GM18907 (cell line): ENCODE measurements around the gene LPAR5.

ENCODE experiments used
- ATAC-seq: cut with Tn5 transposase; IDR thresholded peaks from one replicate; pipeline ENCODE4 v1.9.1; 2021; ENCODE audit warnings: mild to moderate bottlenecking, moderate library complexity; ENCODE audit not compliant: unreplicated experiment

LPAR5 gene

GRCh38 chr12:6639151-6639801, 3.5 kb upstream of the LPAR5 start:
- ATAC-seq: no peak

DNA sequence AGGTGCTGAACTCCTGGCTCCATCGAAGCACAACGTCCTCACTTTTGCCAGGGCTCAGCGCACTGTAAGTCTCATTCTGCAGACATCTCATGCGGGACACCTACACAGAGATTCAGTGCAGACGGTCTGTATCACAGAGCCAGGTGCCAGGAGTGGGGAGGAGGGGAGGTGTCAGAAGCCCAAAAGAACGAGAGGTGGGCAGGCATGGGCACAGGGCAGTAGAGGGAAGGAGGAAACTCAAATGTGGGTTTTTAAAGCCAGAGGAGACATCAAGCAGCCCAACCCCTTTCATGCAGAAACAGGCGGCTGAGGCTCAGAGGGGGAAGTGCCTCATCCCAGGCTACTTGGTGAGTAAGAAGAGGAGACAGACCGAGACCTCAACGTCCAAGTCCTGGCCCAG, 2.5 kb upstream of the LPAR5 start:
- ATAC-seq: no peak

GRCh38 chr12:6635375-6635855, 344 bp downstream of the LPAR5 start:
- peak; percentile 46 for ATAC-seq

DNA sequence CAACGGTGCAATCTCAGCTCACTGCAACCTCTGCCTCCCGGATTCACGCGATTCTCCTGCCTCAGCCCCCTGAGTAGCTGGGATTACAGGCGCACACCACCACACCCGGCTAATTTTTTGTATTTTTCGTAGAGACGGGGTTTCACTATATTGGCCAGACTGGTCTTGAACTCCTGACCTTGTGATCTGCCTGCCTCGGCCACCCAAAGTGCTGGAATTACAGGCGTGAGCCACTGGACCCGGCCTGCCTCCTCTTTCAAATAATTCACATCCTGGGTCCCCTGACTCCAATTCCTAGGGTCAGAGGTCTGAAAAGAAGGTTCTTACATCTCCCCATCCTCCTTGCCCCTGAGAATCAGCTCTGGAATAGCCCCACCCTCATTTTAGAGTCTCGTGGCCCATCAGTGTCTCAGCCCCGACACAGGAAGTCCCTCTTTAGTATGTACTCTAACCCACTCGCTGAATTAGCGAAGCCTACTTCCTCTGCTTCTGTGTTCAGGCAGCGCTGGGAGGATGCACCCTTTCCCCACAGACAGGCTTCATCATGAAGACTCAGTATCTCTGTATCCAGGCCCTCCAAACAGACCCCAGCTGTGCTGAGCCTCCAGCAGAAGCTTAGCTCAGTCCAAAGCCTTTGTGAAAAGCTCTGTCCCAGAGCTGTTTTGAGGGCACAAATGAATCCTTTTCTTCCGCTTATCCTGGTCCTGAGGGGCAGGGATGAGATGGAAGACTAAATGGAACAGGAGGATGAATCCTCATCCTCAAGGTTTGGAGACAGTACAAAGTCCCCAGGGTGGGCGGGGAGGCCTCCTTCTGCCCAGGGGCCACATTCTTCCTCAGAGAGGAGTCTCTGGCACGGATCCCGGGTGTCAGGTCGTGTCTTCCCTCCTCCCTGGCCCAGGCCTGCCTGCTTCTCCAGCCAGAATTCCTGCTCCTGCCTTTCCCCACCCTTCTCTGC, 3.5 kb downstream of the LPAR5 start:
- ATAC-seq: peak; percentile 60

GRCh38 chr12:6631549-6631961, 4.2 kb downstream of the LPAR5 start:
- no peak for ATAC-seq

- ATAC-seq: no peak
Observed at GRCh38 chr12:6630736-6631135, 5.0 kb downstream of the LPAR5 start.

DNA sequence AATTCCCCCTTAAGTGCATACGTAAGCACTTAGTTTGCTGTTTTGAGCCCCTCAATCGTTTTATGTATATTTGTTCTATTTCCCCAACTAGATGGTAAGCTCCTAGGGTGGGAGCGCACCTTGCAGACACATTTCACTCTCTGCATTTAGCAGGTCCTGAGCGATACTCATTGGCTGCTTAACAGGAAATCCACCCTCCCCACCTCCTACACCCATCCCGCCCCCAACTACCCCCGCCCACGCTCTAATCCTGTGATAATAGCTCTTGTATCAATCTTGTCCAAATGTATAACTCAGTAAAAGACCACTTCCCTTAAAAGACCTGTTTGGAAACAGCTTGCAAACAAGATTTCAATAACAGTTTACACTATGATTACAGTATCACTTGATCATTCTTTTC, 8.1 kb downstream of the LPAR5 start:
- ATAC-seq: no peak

- ATAC-seq: no peak
Observed at GRCh38 chr12:6626654-6627283, 9.0 kb downstream of the LPAR5 start.

DNA sequence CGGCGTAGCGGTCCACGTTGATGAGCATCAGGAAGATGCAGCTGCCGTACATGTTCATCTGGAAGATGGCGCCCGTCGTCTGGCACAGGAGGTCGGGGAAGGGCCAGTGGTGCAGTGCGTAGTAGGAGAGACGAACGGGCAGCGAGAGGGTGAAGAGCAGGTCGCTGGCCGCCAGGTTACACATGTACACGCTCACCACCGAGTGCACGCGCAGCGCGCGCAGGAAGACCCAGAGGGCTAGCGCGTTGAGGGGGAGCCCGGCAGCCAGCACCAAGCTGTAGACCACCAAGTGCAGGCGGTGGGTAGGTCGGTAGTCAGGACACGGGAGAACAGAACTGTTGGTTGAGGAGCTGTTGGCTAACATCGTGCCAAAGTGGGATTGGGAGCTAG, 14.9 kb downstream of the LPAR5 start:
- no peak for ATAC-seq

- no peak for ATAC-seq
Observed at GRCh38 chr12:6620137-6620884, 15.4 kb downstream of the LPAR5 start.

DNA sequence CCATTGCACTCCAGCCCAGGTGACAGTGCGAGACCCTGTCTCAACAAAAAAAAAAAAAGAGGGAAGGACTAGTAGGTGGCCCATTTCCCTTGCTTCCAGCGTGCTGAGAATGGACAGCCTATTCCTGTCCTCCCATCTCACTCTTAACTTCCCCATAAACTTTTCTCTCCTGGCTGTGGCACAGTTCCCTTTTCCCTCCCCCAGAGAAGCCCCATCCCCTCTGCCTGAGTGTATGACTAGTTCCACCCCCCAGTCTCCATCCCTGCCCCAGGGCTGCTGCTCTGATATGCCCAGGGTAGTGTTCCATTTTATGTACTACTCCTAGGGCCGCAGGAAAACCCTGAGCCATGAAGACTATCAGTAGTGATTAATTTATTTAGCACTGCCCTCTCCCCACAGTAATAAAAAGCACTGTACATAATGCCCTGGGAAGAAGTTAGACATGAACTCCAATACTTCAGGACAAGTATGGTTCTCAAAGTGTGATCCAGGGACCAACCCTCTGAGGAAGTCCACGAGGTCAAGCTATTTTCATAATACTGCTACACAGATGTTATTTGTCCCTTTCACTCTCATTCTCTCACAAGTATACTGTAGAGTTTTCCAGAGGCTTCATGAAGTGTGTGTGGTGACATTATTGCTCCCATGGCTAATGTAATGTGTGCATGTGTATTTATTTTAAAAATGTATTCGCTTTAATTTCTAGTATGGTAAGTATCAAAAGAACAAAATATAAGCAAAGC, 17.1 kb downstream of the LPAR5 start:
- no peak for ATAC-seq

- no peak for ATAC-seq
Observed at GRCh38 chr12:6615802-6616201, 20.0 kb downstream of the LPAR5 start.

- no peak for ATAC-seq
Observed at GRCh38 chr12:6614513-6615172, 21.1 kb downstream of the LPAR5 start.

DNA sequence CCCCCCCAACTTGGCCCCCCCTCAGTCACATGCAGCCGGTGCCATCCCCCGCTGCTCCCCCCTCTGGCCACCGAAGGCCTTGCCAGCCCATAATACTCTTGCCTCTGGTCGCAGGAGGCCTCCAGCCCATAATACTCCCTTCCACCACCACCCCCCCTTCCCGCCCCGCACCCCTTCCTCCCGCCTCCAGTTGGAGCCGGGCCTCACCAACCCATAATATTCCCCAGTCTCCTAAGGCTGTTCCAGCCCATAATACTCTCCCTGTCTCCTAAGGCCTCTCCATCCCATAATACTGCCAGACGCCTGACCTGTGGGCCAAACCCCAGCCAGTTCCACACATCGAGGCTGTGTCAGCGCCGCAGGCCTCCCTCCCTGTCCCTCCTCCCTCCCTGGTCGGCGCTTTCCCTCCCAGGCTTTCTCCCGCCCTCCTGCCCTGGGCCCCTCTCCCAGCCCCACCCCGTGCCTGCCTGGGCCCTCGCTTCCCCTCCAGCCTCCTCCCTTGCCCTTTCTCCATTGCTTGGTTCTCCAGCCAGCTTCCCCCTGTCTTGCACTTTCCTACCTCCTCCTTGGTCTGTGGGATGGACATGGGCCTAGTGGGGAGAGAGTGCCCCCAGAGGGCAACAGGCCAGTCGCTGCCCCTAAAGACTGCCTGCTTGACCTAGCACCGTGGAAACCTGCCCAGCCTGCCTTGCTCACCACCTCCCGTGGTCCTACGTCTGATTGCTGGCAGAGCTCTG, 21.8 kb downstream of the LPAR5 start:
- ATAC-seq: no peak

GRCh38 chr12:6613015-6613775, 22.6 kb downstream of the LPAR5 start:
- ATAC-seq: no peak

GRCh38 chr12:6612652-6613014, 23.1 kb downstream of the LPAR5 start:
- ATAC-seq: no peak

DNA sequence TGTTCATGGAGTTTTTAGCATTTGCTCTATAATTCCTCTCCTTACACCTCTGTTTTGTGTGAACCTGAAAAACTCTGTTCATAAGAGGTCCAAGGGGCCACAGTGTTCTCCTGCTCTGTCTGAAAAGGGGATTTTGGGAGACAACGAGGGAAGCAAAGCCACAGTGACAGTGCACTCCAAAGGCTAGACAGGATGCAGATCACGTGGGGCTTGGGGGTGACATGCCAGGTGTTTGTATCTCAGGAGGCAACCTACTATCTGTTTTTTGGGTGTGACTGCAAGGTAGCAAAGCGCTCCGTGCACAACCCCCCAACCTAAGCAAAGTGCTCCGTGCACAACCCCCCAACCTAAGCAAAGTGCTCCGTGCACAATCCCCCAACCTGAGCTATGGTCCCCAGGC, 23.5 kb downstream of the LPAR5 start:
- ATAC-seq: no peak

GRCh38 chr12:6608592-6609281, 27.0 kb downstream of the LPAR5 start:
- no peak for ATAC-seq
